ENCODE measurements around the gene ACAA1. TPM values are rescaled to one million over a fixed set of nuclear protein-coding genes. Genes with fewer than 3 reads are reported as not detected.

Gene ACAA1
- total RNA-seq, 1 experiment from 2014 or later: 76.4 TPM

- Histone ChIP-seq H3K4me2 (ENCODE audit: low read length) (no peak overlapping the region), H3K27me3 (ENCODE audit: low read length) (peaks cover 4% of the 10 kb centered on the region; the same call in 1 of the 2 replicates), H3K27ac (ENCODE audit: low read length) (no peak overlapping the region), H3F3A (ENCODE audit: low read length, unreplicated experiment) (no peaks in the 10 kb centered on the region), H4K20me1 (ENCODE audit: low read length) (no peaks in the 10 kb centered on the region), H2AFZ (ENCODE audit: low read length) (no peak overlapping the region), H3K9me3 (ENCODE audit: low read length) (peaks cover 6% of the 10 kb centered on the region; the same call in 1 of the 2 replicates), H3K9ac (ENCODE audit: low read length) (no peak overlapping the region), H3K36me3 (ENCODE audit: low read depth, low read length) (no peaks in the 10 kb centered on the region), H3K4me3 (ENCODE audit: low read length) (no peak overlapping the region), H3K4me1 (ENCODE audit: insufficient read depth, low read length) (no peaks in the 10 kb centered on the region), H3K79me2 (ENCODE audit: low read length) (no peaks in the 10 kb centered on the region), H3K9me2 (replicated peaks; ENCODE audit: low read length) (no peaks in the 10 kb centered on the region)
- ChIA-PET POLR2A (ENCODE audit: unreplicated experiment) (no interaction called here), CTCF (no interaction called here)
- intact Hi-C loops (cut with micrococcal nuclease): no loop called here
- no peak for ATAC-seq
- DNase-seq: no peak
- no peak for TF ChIP-seq EZH2 (IDR thresholded peaks at IDR 0.05; ENCODE audit: low read length, unreplicated experiment)
- no peak for TF ChIP-seq CTCF (conservative IDR thresholded peaks at IDR 0.05; ENCODE audit: low read depth, low read length)
- BruUV-seq (replicated peaks): no TSS peak
These were observed 31.4 kb downstream of the ACAA1 start for GRCh38 chr3:38105525-38105924.

GRCh38 chr3:38102444-38102814, 34.5 kb downstream of the ACAA1 start:
- Histone ChIP-seq H3K9ac (ENCODE audit: low read length) (no peak overlapping the region), H3K4me2 (ENCODE audit: low read length) (no peak overlapping the region), H3K9me2 (replicated peaks; ENCODE audit: low read length) (no peaks in the 10 kb centered on the region), H3K36me3 (ENCODE audit: low read depth, low read length) (no peaks in the 10 kb centered on the region), H3K4me3 (ENCODE audit: low read length) (no peak overlapping the region), H3K27ac (ENCODE audit: low read length) (no peak overlapping the region), H3F3A (ENCODE audit: low read length, unreplicated experiment) (no peaks in the 10 kb centered on the region), H3K9me3 (ENCODE audit: low read length) (peaks cover 6% of the 10 kb centered on the region; the same call in 1 of the 2 replicates), H3K27me3 (ENCODE audit: low read length) (peaks cover 11% of the 10 kb centered on the region; the same call in 1 of the 2 replicates), H4K20me1 (ENCODE audit: low read length) (no peaks in the 10 kb centered on the region), H2AFZ (ENCODE audit: low read length) (no peak overlapping the region), H3K4me1 (ENCODE audit: insufficient read depth, low read length) (no peaks in the 10 kb centered on the region), H3K79me2 (ENCODE audit: low read length) (no peaks in the 10 kb centered on the region)
- ChIA-PET POLR2A (ENCODE audit: unreplicated experiment) (no interaction called here), CTCF (interaction anchor here (0.6 kb wide), 1 partner anchor 61 kb away, joined by 3 read pairs; no protein-coding TSS in a partner anchor)
- no peak for TF ChIP-seq CTCF (conservative IDR thresholded peaks at IDR 0.05; ENCODE audit: low read depth, low read length)
- TF ChIP-seq EZH2phosphoT487 (IDR thresholded peaks at IDR 0.05; ENCODE audit: borderline replicate concordance, low read length): no peak
- no peak for TF ChIP-seq EZH2 (IDR thresholded peaks at IDR 0.05; ENCODE audit: low read length, unreplicated experiment)
- ATAC-seq: no peak
- intact Hi-C loops (cut with micrococcal nuclease): no loop called here
- no peak for DNase-seq
- no TSS peak for BruUV-seq (replicated peaks)

GRCh38 chr3:38101811-38102443, 35.0 kb downstream of the ACAA1 start:
- Histone ChIP-seq H3K4me2 (ENCODE audit: low read length) (no peak overlapping the region), H3K4me1 (ENCODE audit: insufficient read depth, low read length) (no peaks in the 10 kb centered on the region), H3K79me2 (ENCODE audit: low read length) (no peaks in the 10 kb centered on the region), H3K36me3 (ENCODE audit: low read depth, low read length) (no peaks in the 10 kb centered on the region), H3K9me3 (ENCODE audit: low read length) (peaks cover 6% of the 10 kb centered on the region; the same call in 1 of the 2 replicates), H2AFZ (ENCODE audit: low read length) (no peak overlapping the region), H3F3A (ENCODE audit: low read length, unreplicated experiment) (no peaks in the 10 kb centered on the region), H3K9ac (ENCODE audit: low read length) (no peak overlapping the region), H4K20me1 (ENCODE audit: low read length) (no peaks in the 10 kb centered on the region), H3K9me2 (replicated peaks; ENCODE audit: low read length) (no peaks in the 10 kb centered on the region), H3K27me3 (ENCODE audit: low read length) (peaks cover 11% of the 10 kb centered on the region; the same call in 1 of the 2 replicates), H3K4me3 (ENCODE audit: low read length) (no peak overlapping the region), H3K27ac (ENCODE audit: low read length) (no peak overlapping the region)
- intact Hi-C loops (cut with micrococcal nuclease): no loop called here
- no peak for TF ChIP-seq EZH2 (IDR thresholded peaks at IDR 0.05; ENCODE audit: low read length, unreplicated experiment)
- no peak for TF ChIP-seq CTCF (conservative IDR thresholded peaks at IDR 0.05; ENCODE audit: low read depth, low read length)
- TF ChIP-seq EZH2phosphoT487 (IDR thresholded peaks at IDR 0.05; ENCODE audit: borderline replicate concordance, low read length): no peak
- ATAC-seq (no peak), DNase-seq (no peak)
- ChIA-PET POLR2A (ENCODE audit: unreplicated experiment) (no interaction called here), CTCF (interaction anchor here (0.6 kb wide), 1 partner anchor 61 kb away, joined by 3 read pairs; no protein-coding TSS in a partner anchor)
- no TSS peak for BruUV-seq (replicated peaks)

Data from PC-3 (cell line).